Left colon (tissue), 2 donors: ENCODE results near the gene CADM3. TPM values are rescaled to one million over a fixed set of nuclear protein-coding genes. Genes with fewer than 3 reads are reported as not detected.

Experiments used
- ATAC-seq: fragments of 200-7000 bp; cut with Tn5 transposase; one replicate; pipeline ENCODE4 v1.9.1; 2020; ENCODE audit warnings: mild to moderate bottlenecking, moderate library complexity
- DNase-seq, 2 donors: peaks; one replicate each; pipeline ENCODE4 v3.0.0-alpha.2; 2020
- intact Hi-C, 2 donors: fragments of 100-400 bp; cut with DNase I in 1 of 2; cut with micrococcal nuclease in 1 of 2; formaldehyde crosslinking; loops; one replicate each; pipeline versions ENCODE4 v1.11.2 to v1.14.0; 2022; cut with DNase I, micrococcal nuclease
- total RNA-seq, 2 donors: library from RNA; stranded (reverse); fragmentation: NEBNext Ultra II Directional; extraction: Animal tissue kit (Norgen Biotek cat#: 25700); gene quantifications; one replicate each; pipeline ENCODE4 v1.2.1, GENCODE V29; 2021
- donor health status: DM: no; HTN: no; CAD: no.
- donor health status: DM: yes; HTN: yes; CAD: no.

The CADM3 gene
- total RNA-seq, 2 donors from 2014 or later = 3.2 to 7.5 TPM

DNA sequence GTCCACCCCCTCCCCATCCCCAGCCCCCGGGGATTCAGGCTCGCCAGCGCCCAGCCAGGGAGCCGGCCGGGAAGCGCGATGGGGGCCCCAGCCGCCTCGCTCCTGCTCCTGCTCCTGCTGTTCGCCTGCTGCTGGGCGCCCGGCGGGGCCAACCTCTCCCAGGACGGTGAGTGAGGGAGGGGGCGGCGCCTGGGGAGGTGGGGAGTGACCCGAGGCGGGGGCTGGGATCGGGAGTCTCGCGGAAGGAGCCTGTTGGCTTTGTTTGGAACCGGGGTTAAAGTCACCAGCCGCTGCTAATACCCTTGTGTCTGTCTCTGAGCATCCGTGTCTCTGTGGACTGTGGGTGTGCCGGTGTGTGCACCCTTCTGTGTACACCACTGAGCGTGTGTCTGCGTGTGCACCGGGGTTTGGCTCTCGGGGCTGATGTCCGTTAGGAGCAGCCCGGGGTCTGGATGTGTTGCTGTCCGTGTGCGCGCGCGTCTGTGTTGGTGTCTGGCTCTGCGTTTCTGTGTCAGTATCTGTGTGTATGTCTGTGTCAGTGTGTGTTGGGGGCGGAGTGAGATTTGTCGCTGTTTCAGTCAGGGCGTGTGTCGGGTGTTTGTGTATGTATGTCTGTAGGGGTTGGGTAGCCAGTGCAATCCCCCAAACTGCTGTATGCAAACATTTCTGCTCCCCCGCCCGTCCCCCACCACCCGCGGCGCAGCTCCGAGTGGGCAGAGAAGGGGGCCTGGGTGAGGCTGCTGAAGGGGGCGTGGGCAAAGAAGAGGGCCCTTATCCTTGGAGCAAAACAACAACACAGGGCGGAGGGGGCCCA lies 480 bp downstream of the CADM3 start:
- no peak for ATAC-seq
- intact Hi-C loops = no loop called here
- DNase-seq = no peak

DNA sequence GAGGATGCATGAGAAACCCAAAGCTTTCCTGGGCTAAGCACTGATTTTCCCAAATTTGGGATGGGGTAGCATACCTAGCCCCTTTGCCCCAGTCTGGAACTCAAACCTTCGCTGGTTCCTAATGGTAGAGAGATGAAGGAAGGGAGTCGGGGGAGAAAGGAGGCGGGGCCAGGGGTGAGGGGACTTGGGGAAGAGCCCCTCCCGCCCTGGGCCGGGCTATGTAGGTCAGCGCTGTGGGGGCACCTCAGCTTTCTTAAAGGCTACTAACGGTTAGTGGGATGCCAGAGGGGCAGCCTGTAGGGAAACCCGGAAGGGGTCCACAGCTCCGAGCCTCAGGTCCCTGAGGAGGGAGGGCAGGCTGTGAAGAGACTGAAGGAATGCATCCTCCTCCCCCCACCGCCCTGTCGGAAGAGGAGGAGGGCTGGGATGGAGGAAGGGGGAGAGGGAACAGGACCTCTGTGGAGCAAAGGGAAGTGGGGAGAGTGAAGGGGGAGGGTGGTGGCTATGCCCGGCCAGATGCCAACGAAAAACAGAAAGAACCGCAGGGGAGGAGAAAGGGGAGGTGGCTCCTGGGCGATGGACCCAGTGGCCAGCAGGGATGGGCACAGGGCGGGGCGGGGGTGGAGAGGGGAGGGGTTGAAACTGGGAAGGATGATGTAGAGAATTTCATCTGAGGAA lies 1.3 kb downstream of the CADM3 start:
- intact Hi-C loops = no loop called here
- ATAC-seq (no peak), DNase-seq (peak in 1 of 2 donors; percentile 6)

DNA sequence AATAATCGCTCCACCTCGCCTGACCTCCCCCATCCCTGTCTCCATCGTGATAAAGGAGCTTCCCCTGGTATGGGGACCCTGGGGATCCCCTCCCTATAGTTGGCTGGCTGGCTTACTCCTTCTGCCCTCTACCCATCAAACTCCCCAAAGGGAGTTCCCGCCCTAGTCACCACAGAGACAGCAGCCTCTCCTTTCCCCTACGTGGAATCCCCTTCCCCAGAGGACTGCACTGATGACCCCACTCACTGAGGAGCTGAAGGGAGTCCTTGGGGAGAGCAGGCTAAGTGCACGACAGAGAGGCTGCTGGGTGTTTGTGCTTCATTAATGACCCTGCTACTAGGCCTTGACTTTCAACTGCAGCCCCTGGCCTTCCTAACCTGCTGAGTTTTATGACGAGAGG lies 1.9 kb downstream of the CADM3 start:
- intact Hi-C loops = no loop called here
- ATAC-seq (no peak), DNase-seq (no peak)

DNA sequence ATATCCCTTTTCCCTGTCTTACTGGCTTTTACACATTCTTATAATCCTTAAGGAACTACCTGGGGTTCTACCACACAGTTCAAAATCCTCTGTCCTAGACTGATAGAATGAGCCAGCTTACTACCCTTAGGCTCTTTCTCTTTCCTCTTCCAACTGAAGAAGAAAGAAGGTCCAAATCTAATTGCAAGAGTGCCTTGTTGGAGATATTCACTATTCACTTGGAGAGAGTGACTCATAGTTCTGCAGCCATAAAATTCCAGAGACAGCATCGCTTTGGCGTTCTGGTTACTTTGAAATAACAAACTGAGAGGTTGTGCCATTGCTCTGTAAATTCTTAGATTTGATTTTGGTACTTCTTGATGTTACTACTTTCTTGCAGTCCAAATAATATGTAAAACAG lies 4.2 kb downstream of the CADM3 start:
- no peak for ATAC-seq
- intact Hi-C loops = no loop called here
- no peak for DNase-seq

DNA sequence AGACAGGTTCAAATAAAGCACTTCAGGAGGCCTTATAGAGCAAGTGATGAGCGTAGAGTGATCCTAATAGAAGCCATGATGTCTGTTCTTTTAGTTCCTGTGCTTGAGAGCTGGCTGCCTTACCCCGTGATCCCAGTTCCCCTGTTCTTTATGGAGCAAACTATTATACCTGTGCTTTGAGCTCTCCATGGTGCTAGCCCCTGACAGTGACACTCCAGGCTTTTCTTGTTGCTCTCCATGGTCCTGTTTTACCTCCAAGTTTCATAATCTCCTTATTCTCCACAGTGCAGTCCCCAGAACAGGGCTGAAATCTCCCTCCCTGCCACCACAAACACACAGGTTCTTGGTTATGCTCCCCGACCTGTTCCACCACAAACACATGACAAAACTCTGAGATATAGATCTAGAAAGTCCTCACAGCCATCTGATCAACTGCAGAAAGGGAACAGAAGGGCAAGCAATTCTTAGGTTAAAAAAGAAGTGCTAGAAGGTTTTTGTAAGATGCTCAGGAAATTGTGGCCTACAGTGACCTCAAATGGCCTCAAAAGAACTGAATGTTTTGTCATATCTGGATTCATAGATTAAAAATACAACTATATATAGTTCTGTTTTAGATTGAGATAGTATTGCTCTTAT lies 6.0 kb downstream of the CADM3 start:
- intact Hi-C loops = no loop called here
- DNase-seq (peak in 1 of 2 donors; percentile 42), ATAC-seq (peak; percentile 69)

DNA sequence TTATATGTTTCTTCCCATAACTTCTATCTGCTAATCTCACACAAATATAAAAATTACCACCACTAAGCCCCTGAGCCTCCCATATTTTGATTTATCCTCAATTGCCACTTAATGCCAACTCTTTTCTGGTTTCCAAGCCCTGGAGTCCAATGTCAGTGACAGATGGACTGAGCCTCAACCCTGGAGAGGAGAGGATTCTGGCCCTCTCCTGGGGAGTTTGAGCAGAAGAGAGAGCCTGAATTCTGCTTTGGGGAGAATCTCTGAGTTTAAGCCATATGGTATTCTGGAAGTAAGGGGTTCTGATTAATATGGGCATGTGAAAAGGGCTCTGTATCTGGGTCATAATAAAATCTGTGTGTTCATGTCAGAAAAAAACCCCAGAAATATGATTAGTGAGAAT lies 8.5 kb downstream of the CADM3 start:
- ATAC-seq (no peak), DNase-seq (no peak)
- intact Hi-C loops = no loop called here

DNA sequence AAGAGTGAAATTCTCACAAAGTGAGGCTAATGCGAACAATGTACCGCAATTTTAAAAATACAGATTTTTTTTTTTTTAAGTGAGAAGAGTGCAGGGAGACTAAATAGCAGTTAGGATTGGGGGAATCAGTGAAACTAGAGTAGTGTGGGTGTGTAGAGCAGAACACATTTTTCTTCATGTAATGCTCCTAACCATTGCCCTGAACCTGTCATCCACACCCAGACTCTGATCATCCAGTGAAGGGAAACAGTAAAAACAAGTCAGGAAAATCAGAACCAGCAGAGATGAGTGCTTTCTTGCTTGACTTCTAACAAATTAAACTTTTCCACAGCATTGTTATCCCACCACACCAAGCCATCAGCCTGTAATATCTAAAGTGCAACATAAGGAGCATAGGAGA lies 9.1 kb downstream of the CADM3 start:
- intact Hi-C loops = no loop called here
- ATAC-seq (no peak), DNase-seq (no peak)

DNA sequence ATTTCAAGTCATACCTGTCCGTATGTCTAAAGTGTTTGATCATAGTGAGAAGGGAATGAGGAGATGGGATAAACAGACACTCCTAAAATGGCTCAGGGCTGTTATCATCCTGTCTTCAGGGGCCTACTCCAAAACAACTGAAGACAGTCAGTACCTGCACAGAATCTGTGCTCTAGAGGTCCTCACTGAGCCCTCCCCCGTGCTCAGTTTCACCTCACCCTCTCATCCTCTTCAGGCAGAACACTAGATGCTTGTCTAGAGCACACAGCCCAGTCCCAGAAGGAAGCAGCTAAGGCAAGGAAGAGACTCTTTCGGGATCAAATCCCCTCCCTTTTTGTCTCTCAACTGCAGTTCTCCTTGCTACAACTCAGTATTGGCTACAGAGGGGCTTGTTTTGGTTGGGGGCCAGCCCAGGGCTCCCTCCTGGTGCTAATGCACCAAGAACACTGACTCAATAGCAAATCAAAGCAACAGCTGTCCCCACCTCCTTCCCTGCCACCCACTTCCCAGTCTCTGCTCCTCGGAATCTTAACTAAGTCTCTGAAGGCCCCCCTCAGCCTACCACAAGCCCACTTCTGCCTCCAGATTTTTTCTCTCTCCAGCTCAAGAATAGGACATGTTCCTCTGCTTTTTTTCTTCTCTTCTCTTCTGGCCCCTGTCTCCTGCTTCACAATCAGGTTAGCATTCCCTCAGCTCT lies 10.1 kb downstream of the CADM3 start:
- ATAC-seq = no peak
- no peak for DNase-seq
- intact Hi-C loops = no loop called here

DNA sequence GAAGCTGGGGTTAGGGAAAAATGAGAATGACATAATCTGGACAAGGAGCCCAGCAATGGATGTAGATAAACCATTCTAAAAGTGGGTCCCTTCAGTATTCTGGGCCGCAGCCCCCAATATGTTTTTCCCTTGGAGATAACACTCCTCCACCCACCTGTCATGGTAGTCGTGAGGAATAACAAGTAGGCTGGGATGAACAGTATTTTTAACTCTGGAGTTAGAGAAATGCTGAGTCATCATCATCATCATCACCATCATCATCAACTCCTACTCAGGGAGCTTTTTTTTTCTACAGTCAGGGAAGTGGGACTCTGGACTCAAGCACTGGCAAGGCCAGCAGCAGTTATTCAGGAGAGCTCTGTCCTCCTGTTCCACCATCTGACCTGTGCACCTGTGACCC lies 12.8 kb downstream of the CADM3 start:
- intact Hi-C loops = no loop called here
- no peak for ATAC-seq

DNA sequence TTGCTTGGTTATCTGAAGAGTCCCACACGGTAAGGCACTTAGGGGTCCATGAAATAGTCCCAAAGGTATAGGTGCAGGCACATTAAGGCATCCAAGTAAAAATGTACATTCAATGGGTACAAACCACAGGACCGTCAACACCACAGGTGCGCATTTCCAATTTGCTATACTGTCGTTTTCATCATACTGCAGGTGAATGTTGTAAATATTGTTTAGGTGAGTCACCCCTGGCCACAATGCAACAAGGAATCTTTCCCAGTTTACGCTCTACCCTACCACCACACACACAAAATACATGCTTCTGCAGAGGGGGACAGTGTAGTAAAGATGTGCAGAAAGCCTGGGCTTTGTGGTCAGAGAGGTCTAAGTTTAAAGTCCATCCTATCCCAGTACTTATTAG lies 13.7 kb downstream of the CADM3 start:
- no peak for ATAC-seq
- DNase-seq = no peak
- intact Hi-C loops = no loop called here

More for the DNA sequence above, 12.8 kb downstream of the CADM3 start:
- no peak for DNase-seq

DNA sequence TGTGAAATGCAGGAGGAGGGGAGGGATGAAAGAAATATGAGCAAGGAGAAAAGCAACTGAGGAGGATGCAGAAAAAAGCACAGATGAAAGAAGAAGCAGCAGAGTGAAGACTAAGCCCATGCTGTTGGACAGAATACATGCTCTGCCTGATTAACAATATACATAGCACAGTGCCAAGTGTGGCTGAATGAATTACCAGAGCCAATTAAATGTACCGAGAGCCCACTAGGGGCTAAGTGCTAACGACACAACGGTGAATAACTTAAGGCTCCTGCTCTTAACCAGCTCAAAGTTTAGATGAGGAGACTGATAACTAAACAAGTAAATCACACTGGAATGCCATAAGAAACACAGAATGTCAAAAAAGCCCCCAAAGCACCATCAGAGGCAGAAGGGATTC lies 15.6 kb downstream of the CADM3 start:
- intact Hi-C loops = no loop called here
- no peak for DNase-seq
- ATAC-seq = no peak

DNA sequence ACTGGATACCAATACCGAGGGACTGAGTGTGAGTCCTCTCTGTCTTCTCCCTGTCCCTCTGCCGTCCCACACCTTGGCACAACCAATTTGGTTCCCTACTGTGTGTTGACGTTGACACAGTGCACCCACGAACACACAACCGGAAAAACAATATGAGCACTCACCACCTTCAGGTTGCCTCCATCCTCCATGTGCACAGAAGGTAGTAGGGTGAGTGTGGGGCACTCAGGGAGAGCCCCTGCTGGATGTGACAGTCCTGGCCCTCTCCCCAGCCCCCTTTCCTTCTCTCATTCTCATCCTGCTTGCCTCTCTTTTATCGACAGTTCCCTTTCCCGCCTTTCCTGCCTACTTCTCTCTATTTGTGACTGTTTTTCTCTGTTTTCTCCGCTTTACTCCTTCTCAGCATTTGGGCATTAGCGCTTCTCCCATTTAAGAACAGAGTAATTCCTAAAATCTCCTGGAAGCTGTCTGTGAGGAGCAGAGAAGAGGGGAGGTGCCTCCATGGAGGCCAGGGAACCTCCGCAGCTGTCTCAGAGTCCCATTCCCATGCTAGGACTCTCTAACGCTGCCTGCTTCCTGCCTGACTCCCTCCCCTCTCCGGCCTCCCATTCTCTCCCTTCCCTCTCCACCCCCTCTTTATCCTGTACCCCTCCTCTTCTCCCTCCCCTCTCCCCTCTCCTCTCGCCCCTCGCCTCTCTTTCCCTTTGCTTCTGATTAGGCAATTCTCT lies 16.4 kb downstream of the CADM3 start:
- intact Hi-C loops = no loop called here
- no peak for ATAC-seq
- no peak for DNase-seq

DNA sequence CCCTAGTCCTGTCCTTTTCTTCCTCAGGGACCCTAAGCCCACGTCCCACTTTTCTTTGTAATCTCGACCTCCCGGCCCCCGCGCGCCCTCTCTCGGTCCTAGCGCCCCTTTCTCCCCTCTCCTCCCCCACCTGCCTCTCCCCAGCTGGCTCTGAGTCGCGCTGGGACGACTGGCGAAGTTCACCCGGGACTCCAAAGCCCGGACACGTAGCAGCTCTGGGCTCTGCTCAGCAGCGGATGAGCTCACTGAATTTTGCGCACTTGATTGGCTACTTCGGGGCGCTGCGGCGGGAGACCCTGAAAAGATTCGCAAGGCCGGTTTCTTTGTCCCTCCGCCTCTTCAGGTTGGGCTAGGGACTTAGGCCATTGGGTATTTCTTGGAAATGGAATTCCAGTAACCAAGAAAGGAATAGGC lies 17.0 kb downstream of the CADM3 start:
- peak; percentile 32 to 34 for DNase-seq
- intact Hi-C loops = no loop called here
- no peak for ATAC-seq

DNA sequence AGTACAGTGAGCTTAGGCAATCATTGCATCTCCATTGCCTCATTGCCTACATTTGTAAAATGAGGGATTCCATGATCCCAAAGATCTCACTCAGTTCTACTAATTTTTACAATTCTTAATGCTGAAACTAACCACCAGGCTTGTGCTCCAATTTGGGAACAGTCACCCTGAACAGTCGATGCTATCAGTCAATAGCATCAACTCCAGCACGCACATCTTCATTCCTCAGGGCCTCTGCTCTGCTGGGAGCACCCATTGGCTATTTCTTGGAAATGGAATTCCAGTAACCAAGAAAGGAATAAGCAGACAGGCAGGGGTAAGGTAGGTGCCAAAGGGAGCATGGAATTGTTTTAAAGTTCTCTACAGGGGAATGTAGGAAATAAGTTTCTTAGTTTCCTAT lies 19.0 kb downstream of the CADM3 start:
- ATAC-seq (no peak), DNase-seq (no peak)
- intact Hi-C loops = no loop called here

DNA sequence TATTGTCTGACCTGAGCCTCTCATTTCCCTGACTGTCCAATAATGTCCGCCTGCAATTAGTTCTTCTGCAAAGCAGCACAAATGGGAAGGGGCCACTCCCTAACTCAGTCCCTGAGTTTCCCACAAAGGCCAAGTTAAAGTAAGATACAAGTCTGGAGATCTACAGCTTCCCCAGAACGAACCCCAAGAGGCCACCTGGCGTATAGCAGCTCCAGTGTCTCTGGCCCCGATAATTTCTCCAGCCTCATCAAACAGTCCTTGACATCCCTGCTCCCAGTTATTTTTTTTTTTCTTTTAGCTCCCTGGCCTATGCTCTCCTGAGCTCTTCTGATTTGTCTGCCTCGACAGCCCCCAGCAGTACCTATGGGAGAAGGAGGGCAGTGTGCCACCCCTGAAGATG lies 25.1 kb downstream of the CADM3 start:
- no peak for DNase-seq
- no peak for ATAC-seq
- intact Hi-C loops = loop anchor here in 1 of 2 donors (5.0 kb wide), 1 partner anchor 34 kb away; no protein-coding TSS in a partner anchor

DNA sequence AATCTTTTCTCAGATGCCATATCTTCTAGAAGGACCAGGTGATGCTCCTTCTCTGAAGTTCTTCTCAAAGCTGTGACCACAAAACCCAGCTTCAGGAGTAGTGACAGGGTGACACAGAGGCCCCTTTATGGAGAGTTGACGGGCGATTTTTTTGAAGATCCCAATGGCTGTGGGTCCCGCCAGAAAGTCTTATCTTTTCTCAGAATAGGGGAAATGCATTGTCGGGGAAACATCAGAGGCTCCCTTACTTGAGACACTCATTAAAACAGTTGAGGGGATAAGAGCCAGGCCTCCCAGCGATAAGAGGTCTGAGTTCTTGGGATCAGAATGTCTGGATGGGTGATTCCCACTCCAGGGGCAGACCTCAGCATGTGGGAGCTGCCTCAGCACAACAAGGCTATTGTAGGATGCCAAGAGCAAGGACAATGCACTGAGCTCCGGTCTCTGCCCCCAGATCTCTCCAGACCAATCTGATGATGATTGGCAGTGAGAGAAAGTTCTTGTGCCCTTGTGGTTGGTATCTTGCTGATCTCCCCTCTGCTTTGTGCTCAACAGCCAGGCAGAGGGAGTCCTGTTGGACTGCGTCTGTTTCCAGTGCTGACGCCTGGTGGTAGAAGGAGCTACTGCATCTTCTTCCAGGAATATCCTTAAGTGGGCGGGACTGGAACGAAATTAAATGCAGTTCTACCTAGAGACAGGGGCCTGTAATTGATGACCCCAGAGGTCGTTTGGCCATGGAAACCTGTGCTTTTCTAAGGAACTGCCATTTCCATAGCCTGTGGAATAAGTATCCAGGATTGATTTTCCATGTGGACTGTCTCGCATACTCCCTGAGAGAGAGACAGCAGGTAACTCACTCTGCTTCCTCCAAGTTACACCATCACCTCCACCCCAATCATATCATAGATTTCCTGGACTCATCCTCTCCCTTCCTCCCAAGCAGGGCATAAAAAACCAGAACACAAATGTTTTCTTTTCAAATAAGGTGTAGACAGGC lies 26.4 kb downstream of the CADM3 start:
- intact Hi-C loops = loop anchor here in 1 of 2 donors (5.0 kb wide), 1 partner anchor 36 kb away; no protein-coding TSS in a partner anchor
- DNase-seq (peak; percentile 44 to 73), ATAC-seq (peak; percentile 77)

DNA sequence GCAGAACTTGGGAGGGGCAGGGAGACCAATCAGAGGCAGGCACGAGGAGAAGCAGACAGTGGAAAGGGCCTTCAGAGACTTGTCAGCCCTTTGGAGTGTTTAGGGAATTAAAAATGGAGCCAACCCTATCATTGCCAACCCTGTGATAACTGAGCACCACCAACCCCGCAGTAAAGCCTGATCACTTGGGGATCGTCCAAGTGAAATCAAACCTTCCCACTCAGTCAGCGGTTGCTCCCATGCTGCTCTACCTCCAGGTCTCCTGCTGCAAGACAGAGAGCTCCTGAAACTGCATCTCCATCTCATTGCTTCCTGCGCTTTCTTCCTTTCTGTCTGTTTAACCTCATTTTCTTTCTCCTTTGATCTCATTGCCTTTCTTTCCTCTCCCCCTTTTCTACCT lies 28.5 kb downstream of the CADM3 start:
- DNase-seq (no peak), ATAC-seq (no peak)
- intact Hi-C loops = loop anchor here in 1 of 2 donors (5.0 kb wide), 1 partner anchor 38 kb away; no protein-coding TSS in a partner anchor
